HG03108 (cell line): ENCODE results near the gene GJD3.

ENCODE experiments used
- ATAC-seq: cut with Tn5 transposase; IDR thresholded peaks from one replicate; pipeline ENCODE4 v1.9.1; 2021; ENCODE audit warnings: moderate library complexity; ENCODE audit not compliant: unreplicated experiment

The GJD3 gene

DNA sequence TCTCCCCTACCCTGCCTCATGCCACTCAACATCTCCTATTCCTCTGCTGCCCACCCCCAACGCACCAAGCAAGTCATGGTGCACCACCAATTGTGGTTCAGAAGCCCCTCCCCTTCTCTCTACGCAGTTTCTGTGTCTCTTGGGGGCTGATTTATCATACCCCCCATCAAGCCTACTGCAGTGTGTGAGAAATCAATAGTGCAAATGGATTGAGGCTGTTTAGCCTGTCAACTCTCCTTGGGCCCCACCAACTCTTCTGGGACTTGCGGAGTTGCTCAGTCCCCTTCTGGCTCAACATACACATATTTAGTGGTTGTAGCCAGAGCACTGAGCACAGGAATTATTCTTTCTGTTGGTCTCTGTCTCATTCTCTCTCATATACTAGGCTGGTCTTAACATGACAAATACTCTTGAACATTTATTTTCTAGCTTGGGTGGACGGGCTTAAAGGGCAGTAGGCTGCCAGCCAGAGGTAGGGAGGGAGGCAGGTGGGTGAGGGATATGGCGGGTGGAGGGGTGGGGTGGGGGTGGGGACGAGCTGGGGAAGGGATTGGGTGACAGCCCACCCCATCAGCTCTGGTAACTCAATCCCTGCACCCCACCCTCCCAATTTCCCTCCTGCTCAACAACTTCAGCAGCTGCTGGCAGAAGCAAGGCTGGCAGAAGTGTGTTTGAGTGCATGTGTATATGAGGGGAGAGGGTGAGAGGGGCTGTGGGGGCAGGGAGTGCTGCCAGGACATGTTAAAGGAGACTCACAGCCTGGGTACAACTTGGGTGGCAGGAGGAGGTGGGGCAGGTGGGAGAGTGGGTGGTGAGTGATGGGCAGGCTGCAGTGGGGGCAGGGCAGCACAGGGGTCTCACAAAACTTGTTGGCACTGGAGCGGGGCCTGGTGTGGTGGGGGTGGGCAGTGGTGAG, 50.6 kb downstream of the GJD3 start:
- ATAC-seq: no peak
